ENCODE measurements around the gene REELD1. TPM values are rescaled to one million over a fixed set of nuclear protein-coding genes. Genes with fewer than 3 reads are reported as not detected.

The REELD1 gene
- total and polyA plus RNA-seq, 9 of the 15 experiments (the other 6 are each of a cell fraction or from before 2014, with no cell fraction given): not detected

GRCh38 chr4:146260521-146260920 lies 46.2 kb downstream of the REELD1 start:
- no peak overlapping the region for H3K4me3 ChIP-seq
- H4K20me1 ChIP-seq (replicated peaks; ENCODE audit: control insufficient read depth, insufficient read depth, low read length): no peaks in the 10 kb centered on the region; the same call in 1 of the 2 replicates
- no peaks in the 10 kb centered on the region for H3K27me3 ChIP-seq (ENCODE audit: control insufficient read depth in 2 of 2, insufficient read depth in 2 of 2, low read length in 2 of 2)
- DNase-seq (ENCODE audit: extremely low read depth in 1 of 4, low spot score in 3 of 4): no peak
- no peak for FAIRE-seq
- H2AFZ ChIP-seq (ENCODE audit: low read depth, low read length): no peak overlapping the region
- no peak overlapping the region for H3K9ac ChIP-seq (ENCODE audit: insufficient read depth in 1 of 2, low read depth in 2 of 2, low read length in 2 of 2)
- ChIA-PET CTCF (ENCODE audit: low intra/inter-chr PET ratio) (no interaction called here), POLR2A (no interaction called here)
- H3K27ac ChIP-seq (ENCODE audit: extremely low read depth, low read depth, low read length): no peak overlapping the region
- no peaks in the 10 kb centered on the region for H3K9me3 ChIP-seq (replicated peaks; ENCODE audit: control insufficient read depth, insufficient read depth, low read depth, low read length)
- no peak for TF ChIP-seq ESRRA (IDR thresholded peaks at IDR 0.05; ENCODE audit: borderline replicate concordance, low read depth)
- TF ChIP-seq, protein P1, sequence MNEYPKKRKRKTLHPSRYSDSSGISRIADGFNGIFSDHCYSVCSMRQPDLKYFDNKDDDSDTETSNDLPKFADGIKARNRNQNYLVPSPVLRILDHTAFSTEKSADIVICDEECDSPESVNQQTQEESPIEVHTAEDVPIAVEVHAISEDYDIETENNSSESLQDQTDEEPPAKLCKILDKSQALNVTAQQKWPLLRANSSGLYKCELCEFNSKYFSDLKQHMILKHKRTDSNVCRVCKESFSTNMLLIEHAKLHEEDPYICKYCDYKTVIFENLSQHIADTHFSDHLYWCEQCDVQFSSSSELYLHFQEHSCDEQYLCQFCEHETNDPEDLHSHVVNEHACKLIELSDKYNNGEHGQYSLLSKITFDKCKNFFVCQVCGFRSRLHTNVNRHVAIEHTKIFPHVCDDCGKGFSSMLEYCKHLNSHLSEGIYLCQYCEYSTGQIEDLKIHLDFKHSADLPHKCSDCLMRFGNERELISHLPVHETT (CRISPR knock-in tag; conservative IDR thresholded peaks at IDR 0.05 in 1 of 2, IDR thresholded peaks at IDR 0.05 in 1 of 2): no peak
- no peak for TF ChIP-seq ARNT (IDR thresholded peaks at IDR 0.05)
- no peak for TF ChIP-seq NCOA4 (IDR thresholded peaks at IDR 0.05; ENCODE audit: partially characterized antibody)
- no peak for TF ChIP-seq ZNF280B (CRISPR knock-in tag; IDR thresholded peaks at IDR 0.05)
- TF ChIP-seq HDAC3 (IDR thresholded peaks at IDR 0.05; ENCODE audit: borderline replicate concordance, partially characterized antibody): no peak
- TF ChIP-seq ELF4 (CRISPR knock-in tag; IDR thresholded peaks at IDR 0.05): no peak
- H3K4me2 ChIP-seq (ENCODE audit: insufficient read depth, low read length): no peak overlapping the region
- no peaks in the 10 kb centered on the region for H3K79me2 ChIP-seq (ENCODE audit: control insufficient read depth, insufficient read depth, low read length)
- intact Hi-C loops (cut with micrococcal nuclease) (no loop called here), in situ Hi-C loops (cut with MboI) (no loop called here)
- H3K4me1 ChIP-seq (replicated peaks in 1 of 2; ENCODE audit: control insufficient read depth in 2 of 2, insufficient read depth in 2 of 2, low read length in 2 of 2): peaks cover 0 to 4% of the 10 kb centered on the region in 2 experiments; a peak in 1 of 5 replicates
- no peaks in the 10 kb centered on the region; the same call in 2 of the 3 replicates for H3K36me3 ChIP-seq (ENCODE audit: control insufficient read depth, insufficient read depth, low read length)
- WGBS (ENCODE audit: insufficient coverage, low coverage, missing lambda C conversion rate): 88% methylated on average over 4 of the region's 4 CpGs
- BruUV-seq (replicated peaks): no TSS peak
- no peaks in the 10 kb centered on the region for H3K9me1 ChIP-seq (ENCODE audit: control insufficient read depth, insufficient read depth, low read length)
- no peak for ATAC-seq

All from K562 (cell line).